ENCODE measurements around the gene KCNAB1.

KCNAB1 gene

GRCh38 chr3:156582532-156583183, 462.3 kb downstream of the KCNAB1 start:
- Histone ChIP-seq H3K27ac (no peak overlapping the region), H3K27me3 (ENCODE audit: control insufficient read depth, insufficient read depth, low read length) (no peaks in the 10 kb centered on the region), H3K9ac (no peak overlapping the region), H3K36me3 (ENCODE audit: control insufficient read depth, insufficient read depth, low read length) (no peaks in the 10 kb centered on the region), H2AFZ (no peak overlapping the region), H3K4me1 (no peaks in the 10 kb centered on the region), H3K9me3 (ENCODE audit: control insufficient read depth, low read length) (no peaks in the 10 kb centered on the region), H3K79me2 (no peaks in the 10 kb centered on the region), H3K4me3 (ENCODE audit: low read depth, low read length) (no peak overlapping the region), H3K4me2 (ENCODE audit: low read length) (no peak overlapping the region)
- no peak for TF ChIP-seq CTCF (IDR thresholded peaks at IDR 0.05)

GRCh38 chr3:156583469-156583868, 463.1 kb downstream of the KCNAB1 start:
- Histone ChIP-seq H3K36me3 (ENCODE audit: control insufficient read depth, insufficient read depth, low read length) (no peaks in the 10 kb centered on the region), H3K27ac (no peak overlapping the region), H3K9ac (no peak overlapping the region), H3K79me2 (no peaks in the 10 kb centered on the region), H2AFZ (no peak overlapping the region), H3K4me2 (ENCODE audit: low read length) (no peak overlapping the region), H3K27me3 (ENCODE audit: control insufficient read depth, insufficient read depth, low read length) (no peaks in the 10 kb centered on the region), H3K9me3 (ENCODE audit: control insufficient read depth, low read length) (no peaks in the 10 kb centered on the region), H3K4me3 (ENCODE audit: low read depth, low read length) (no peak overlapping the region), H3K4me1 (no peaks in the 10 kb centered on the region)
- TF ChIP-seq CTCF (IDR thresholded peaks at IDR 0.05) = no peak

GRCh38 chr3:156586905-156587759, 466.8 kb downstream of the KCNAB1 start:
- TF ChIP-seq CTCF (IDR thresholded peaks at IDR 0.05) = no peak
- Histone ChIP-seq H3K27ac (no peak overlapping the region), H3K9ac (no peak overlapping the region), H3K4me3 (ENCODE audit: low read depth, low read length) (no peak overlapping the region), H3K9me3 (ENCODE audit: control insufficient read depth, low read length) (no peaks in the 10 kb centered on the region), H3K36me3 (ENCODE audit: control insufficient read depth, insufficient read depth, low read length) (no peaks in the 10 kb centered on the region), H3K27me3 (ENCODE audit: control insufficient read depth, insufficient read depth, low read length) (no peaks in the 10 kb centered on the region), H3K79me2 (no peaks in the 10 kb centered on the region), H2AFZ (no peak overlapping the region), H3K4me1 (no peaks in the 10 kb centered on the region), H3K4me2 (ENCODE audit: low read length) (no peak overlapping the region)

GRCh38 chr3:156587760-156588069, 467.3 kb downstream of the KCNAB1 start:
- Histone ChIP-seq H2AFZ (no peak overlapping the region), H3K27ac (no peak overlapping the region), H3K9me3 (ENCODE audit: control insufficient read depth, low read length) (no peaks in the 10 kb centered on the region), H3K9ac (no peak overlapping the region), H3K79me2 (no peaks in the 10 kb centered on the region), H3K4me3 (ENCODE audit: low read depth, low read length) (no peak overlapping the region), H3K36me3 (ENCODE audit: control insufficient read depth, insufficient read depth, low read length) (no peaks in the 10 kb centered on the region), H3K4me1 (no peaks in the 10 kb centered on the region), H3K4me2 (ENCODE audit: low read length) (no peak overlapping the region), H3K27me3 (ENCODE audit: control insufficient read depth, insufficient read depth, low read length) (no peaks in the 10 kb centered on the region)
- TF ChIP-seq CTCF (IDR thresholded peaks at IDR 0.05) = no peak
